ENCODE data around the gene PIEZO2.

Gene PIEZO2

GRCh38 chr18:11148680-11149440 is 509 bp downstream of the PIEZO2 start:
- TF ChIP-seq, protein P1, sequence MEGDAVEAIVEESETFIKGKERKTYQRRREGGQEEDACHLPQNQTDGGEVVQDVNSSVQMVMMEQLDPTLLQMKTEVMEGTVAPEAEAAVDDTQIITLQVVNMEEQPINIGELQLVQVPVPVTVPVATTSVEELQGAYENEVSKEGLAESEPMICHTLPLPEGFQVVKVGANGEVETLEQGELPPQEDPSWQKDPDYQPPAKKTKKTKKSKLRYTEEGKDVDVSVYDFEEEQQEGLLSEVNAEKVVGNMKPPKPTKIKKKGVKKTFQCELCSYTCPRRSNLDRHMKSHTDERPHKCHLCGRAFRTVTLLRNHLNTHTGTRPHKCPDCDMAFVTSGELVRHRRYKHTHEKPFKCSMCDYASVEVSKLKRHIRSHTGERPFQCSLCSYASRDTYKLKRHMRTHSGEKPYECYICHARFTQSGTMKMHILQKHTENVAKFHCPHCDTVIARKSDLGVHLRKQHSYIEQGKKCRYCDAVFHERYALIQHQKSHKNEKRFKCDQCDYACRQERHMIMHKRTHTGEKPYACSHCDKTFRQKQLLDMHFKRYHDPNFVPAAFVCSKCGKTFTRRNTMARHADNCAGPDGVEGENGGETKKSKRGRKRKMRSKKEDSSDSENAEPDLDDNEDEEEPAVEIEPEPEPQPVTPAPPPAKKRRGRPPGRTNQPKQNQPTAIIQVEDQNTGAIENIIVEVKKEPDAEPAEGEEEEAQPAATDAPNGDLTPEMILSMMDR (IDR thresholded peaks at IDR 0.05; ENCODE audit: low read depth, low read length): no peak
- no peak for DNase-seq (ENCODE audit: extremely low read depth, low read depth)

- no peak for DNase-seq (ENCODE audit: extremely low read depth, low read depth)
- TF ChIP-seq, protein P1 (IDR thresholded peaks at IDR 0.05; ENCODE audit: low read depth, low read length): no peak
Observed at GRCh38 chr18:11147962-11148679, 1.2 kb downstream of the PIEZO2 start.

DNA sequence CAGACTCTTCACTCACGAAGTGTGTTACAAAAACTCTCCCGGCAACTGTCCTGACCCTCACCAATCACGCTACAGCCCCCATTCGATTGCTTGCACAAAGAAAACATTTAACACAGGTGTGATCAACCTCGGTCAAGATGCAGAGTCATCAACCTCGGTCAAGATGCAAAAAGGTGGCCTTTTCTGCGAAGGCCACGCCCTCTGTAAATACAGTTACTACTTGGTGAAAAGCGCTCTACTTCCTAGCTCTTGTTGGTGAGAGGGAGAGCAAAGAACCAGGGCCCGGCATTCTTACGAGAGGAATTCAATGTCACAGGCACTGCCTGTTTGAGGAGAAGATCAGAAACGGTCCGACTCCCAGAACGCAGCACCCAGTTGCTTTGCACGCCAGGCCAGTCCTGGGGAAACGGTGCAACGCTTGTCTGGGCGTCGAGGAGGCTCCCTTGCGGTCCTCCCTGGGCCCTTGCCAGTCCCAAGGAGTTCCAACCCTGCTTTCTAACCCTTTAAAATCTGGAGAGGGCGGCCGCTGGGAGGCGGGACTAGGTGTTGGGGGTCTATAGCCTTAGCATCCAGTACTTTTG is 1.9 kb downstream of the PIEZO2 start:
- no peak for DNase-seq (ENCODE audit: extremely low read depth, low read depth)

GRCh38 chr18:11146947-11147345 is 2.4 kb downstream of the PIEZO2 start:
- DNase-seq (ENCODE audit: extremely low read depth, low read depth): no peak
- TF ChIP-seq, protein P1 (IDR thresholded peaks at IDR 0.05; ENCODE audit: low read depth, low read length): no peak

More for the DNA sequence above, 1.9 kb downstream of the PIEZO2 start:
- TF ChIP-seq, protein P1 (IDR thresholded peaks at IDR 0.05; ENCODE audit: low read depth, low read length): no peak

- TF ChIP-seq, protein P1 (IDR thresholded peaks at IDR 0.05; ENCODE audit: low read depth, low read length): no peak
- no peak for DNase-seq (ENCODE audit: extremely low read depth, low read depth)
Observed at GRCh38 chr18:11146238-11146946, 3.0 kb downstream of the PIEZO2 start.

- DNase-seq (ENCODE audit: extremely low read depth, low read depth): no peak
- TF ChIP-seq, protein P1 (IDR thresholded peaks at IDR 0.05; ENCODE audit: low read depth, low read length): no peak
Observed at GRCh38 chr18:11145413-11146191, 3.8 kb downstream of the PIEZO2 start.

All from AG09319 (cell line).